8988T (cell line): ENCODE measurements around the gene CCDC124.
"Not testable (repeated sequence)": the region's sequence is repeated elsewhere in the genome, so short reads cannot be mapped to it uniquely, and the experiment has no call there.

Experiments used
- DNase-seq: peaks from one replicate; pipeline ENCODE4 v3.0.0; 2011

CCDC124 gene

GRCh38 chr19:17957149-17957849 is 24.5 kb downstream of the CCDC124 start:
- DNase-seq, result no peak

GRCh38 chr19:17957885-17958284 is 25.1 kb downstream of the CCDC124 start:
- DNase-seq, result no peak

- no peak for DNase-seq
Measured at GRCh38 chr19:17963936-17964691, 31.3 kb downstream of the CCDC124 start.

- peak; percentile 33 for DNase-seq
Measured at GRCh38 chr19:17965370-17966128, 32.7 kb downstream of the CCDC124 start.

- no peak for DNase-seq
Measured at GRCh38 chr19:17966129-17966483, 33.3 kb downstream of the CCDC124 start.

- DNase-seq, result peak; percentile 79
Measured at GRCh38 chr19:17966550-17967256, 33.9 kb downstream of the CCDC124 start, which contains the start of gene KCNN1. Gene KCNN1 (plus strand): TSS chr19:17967107. CDS start chr19:17973889, 6,782 bp downstream.

- DNase-seq, result peak; percentile 59
Measured at GRCh38 chr19:17967257-17968051, 34.6 kb downstream of the CCDC124 start.

- peak; percentile 51 for DNase-seq
Measured at GRCh38 chr19:17968362-17968761, 35.5 kb downstream of the CCDC124 start.

GRCh38 chr19:17969096-17969792 is 36.4 kb downstream of the CCDC124 start:
- no peak for DNase-seq

GRCh38 chr19:17972230-17972629 is 39.4 kb downstream of the CCDC124 start:
- no peak for DNase-seq

GRCh38 chr19:17973759-17974158 is 40.9 kb downstream of the CCDC124 start:
- no peak for DNase-seq

- DNase-seq, result no peak
Measured at GRCh38 chr19:17974551-17974950, 41.7 kb downstream of the CCDC124 start.

GRCh38 chr19:17975032-17975431 is 42.2 kb downstream of the CCDC124 start:
- no peak for DNase-seq

- DNase-seq, result no peak
Measured at GRCh38 chr19:17977021-17977420, 44.2 kb downstream of the CCDC124 start.

- no peak for DNase-seq
Measured at GRCh38 chr19:17977488-17977887, 44.7 kb downstream of the CCDC124 start.

- DNase-seq, result no peak
Measured at GRCh38 chr19:17981611-17982010, 48.8 kb downstream of the CCDC124 start.

- no peak for DNase-seq
Measured at GRCh38 chr19:17982430-17982829, 49.6 kb downstream of the CCDC124 start.

- DNase-seq, result no peak
Measured at GRCh38 chr19:17985037-17985818, 52.4 kb downstream of the CCDC124 start.

GRCh38 chr19:17986569-17986968 is 53.8 kb downstream of the CCDC124 start:
- not testable (repeated sequence) for DNase-seq

GRCh38 chr19:17988161-17988560 is 55.3 kb downstream of the CCDC124 start:
- no peak for DNase-seq
